Measurements from ENCODE around the gene ADCY1. TPM values are rescaled to one million over a fixed set of nuclear protein-coding genes. Genes with fewer than 3 reads are reported as not detected.

ADCY1 gene
- total RNA-seq, 2 experiments from 2014 or later = 0.02 to 0.07 TPM

- H3K9me3 Mint-ChIP-seq = no peaks in the 10 kb centered on the region
- no peaks in the 10 kb centered on the region for H3K4me1 Mint-ChIP-seq (ENCODE audit: low read depth)
- H3K27ac Mint-ChIP-seq = no peak overlapping the region
- H3K4me3 Mint-ChIP-seq = no peak overlapping the region
- no peak for ATAC-seq
- no peaks in the 10 kb centered on the region for H3K36me3 Mint-ChIP-seq (ENCODE audit: low read depth)
- CTCF ChIA-PET = no interaction called here
- no peak for DNase-seq
- intact Hi-C loops (cut with micrococcal nuclease) = no loop called here
- POLR2A ChIA-PET = no interaction called here
- TF ChIP-seq, protein P1, sequence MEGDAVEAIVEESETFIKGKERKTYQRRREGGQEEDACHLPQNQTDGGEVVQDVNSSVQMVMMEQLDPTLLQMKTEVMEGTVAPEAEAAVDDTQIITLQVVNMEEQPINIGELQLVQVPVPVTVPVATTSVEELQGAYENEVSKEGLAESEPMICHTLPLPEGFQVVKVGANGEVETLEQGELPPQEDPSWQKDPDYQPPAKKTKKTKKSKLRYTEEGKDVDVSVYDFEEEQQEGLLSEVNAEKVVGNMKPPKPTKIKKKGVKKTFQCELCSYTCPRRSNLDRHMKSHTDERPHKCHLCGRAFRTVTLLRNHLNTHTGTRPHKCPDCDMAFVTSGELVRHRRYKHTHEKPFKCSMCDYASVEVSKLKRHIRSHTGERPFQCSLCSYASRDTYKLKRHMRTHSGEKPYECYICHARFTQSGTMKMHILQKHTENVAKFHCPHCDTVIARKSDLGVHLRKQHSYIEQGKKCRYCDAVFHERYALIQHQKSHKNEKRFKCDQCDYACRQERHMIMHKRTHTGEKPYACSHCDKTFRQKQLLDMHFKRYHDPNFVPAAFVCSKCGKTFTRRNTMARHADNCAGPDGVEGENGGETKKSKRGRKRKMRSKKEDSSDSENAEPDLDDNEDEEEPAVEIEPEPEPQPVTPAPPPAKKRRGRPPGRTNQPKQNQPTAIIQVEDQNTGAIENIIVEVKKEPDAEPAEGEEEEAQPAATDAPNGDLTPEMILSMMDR (IDR thresholded peaks at IDR 0.05) = no peak
- peaks cover 6% of the 10 kb centered on the region for H3K27me3 Mint-ChIP-seq
These were observed 62.6 kb downstream of the ADCY1 start for GRCh38 chr7:45636733-45637132.

GRCh38 chr7:45638916-45639315, 64.7 kb downstream of the ADCY1 start:
- DNase-seq (no peak), ATAC-seq (no peak)
- TF ChIP-seq, protein P1 (IDR thresholded peaks at IDR 0.05) = no peak
- no peak overlapping the region for H3K4me3 Mint-ChIP-seq
- H3K9me3 Mint-ChIP-seq = no peaks in the 10 kb centered on the region
- POLR2A ChIA-PET = no interaction called here
- no peaks in the 10 kb centered on the region for H3K4me1 Mint-ChIP-seq (ENCODE audit: low read depth)
- CTCF ChIA-PET = no interaction called here
- H3K36me3 Mint-ChIP-seq (ENCODE audit: low read depth) = no peaks in the 10 kb centered on the region
- H3K27me3 Mint-ChIP-seq = peaks cover 6% of the 10 kb centered on the region
- H3K27ac Mint-ChIP-seq = no peak overlapping the region
- intact Hi-C loops (cut with micrococcal nuclease) = no loop called here

- peaks cover 3% of the 10 kb centered on the region for H3K27me3 Mint-ChIP-seq
- H3K27ac Mint-ChIP-seq = no peak overlapping the region
- no peaks in the 10 kb centered on the region for H3K36me3 Mint-ChIP-seq (ENCODE audit: low read depth)
- intact Hi-C loops (cut with micrococcal nuclease) = no loop called here
- POLR2A ChIA-PET = no interaction called here
- TF ChIP-seq, protein P1 (IDR thresholded peaks at IDR 0.05) = no peak
- DNase-seq (no peak), ATAC-seq (no peak)
- H3K4me3 Mint-ChIP-seq = no peak overlapping the region
- H3K4me1 Mint-ChIP-seq (ENCODE audit: low read depth) = no peaks in the 10 kb centered on the region
- CTCF ChIA-PET = no interaction called here
- H3K9me3 Mint-ChIP-seq = no peaks in the 10 kb centered on the region
These were observed 67.9 kb downstream of the ADCY1 start for GRCh38 chr7:45642044-45642443.

DNA sequence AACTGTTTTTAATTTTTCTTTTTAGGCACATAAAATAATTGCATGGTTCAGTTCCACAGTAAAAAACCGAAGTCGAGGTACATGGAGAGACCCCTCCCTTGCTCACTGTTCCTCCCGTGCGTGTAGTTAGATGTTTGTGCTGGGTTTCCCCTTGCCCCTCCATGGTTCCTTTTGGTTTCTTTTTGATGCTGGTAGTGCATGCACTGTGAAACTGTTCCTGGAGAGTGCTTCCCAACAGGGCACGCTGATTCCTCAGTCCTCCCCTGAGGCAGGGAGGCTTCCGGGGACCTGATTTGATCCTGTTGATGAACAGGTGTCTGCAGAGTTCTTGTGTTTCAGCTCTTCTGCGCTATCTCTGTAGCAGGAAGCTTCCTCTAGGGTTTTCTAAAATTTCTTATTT, 69.5 kb downstream of the ADCY1 start:
- peaks cover 3% of the 10 kb centered on the region for H3K27me3 Mint-ChIP-seq
- ChIA-PET CTCF (no interaction called here), POLR2A (no interaction called here)
- H3K27ac Mint-ChIP-seq = no peak overlapping the region
- TF ChIP-seq, protein P1 (IDR thresholded peaks at IDR 0.05) = no peak
- H3K4me3 Mint-ChIP-seq = no peak overlapping the region
- H3K9me3 Mint-ChIP-seq = no peaks in the 10 kb centered on the region
- H3K4me1 Mint-ChIP-seq (ENCODE audit: low read depth) = no peaks in the 10 kb centered on the region
- intact Hi-C loops (cut with micrococcal nuclease) = no loop called here
- DNase-seq (no peak), ATAC-seq (no peak)
- no peaks in the 10 kb centered on the region for H3K36me3 Mint-ChIP-seq (ENCODE audit: low read depth)

DNA sequence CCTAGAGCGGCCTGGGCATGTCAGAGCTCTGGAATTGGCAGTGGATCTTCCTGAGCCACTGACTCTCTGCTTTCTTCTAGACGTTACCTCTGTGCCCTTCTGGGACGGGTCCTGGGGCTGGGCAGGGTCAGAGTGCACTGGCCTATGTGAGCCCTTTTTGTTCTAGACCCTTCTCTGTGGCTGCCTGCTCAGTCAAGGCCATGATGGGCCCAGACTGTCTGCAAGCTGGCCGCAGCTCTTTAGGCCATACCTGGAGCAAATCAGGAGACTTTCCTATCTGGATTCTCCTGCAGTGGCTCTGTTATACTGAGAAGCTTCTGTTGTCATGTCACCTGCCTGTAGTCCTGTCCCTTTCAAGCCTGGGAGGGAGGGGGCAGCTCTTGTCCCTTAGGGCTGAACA, 70.1 kb downstream of the ADCY1 start:
- peaks cover 3% of the 10 kb centered on the region for H3K27me3 Mint-ChIP-seq
- TF ChIP-seq, protein P1 (IDR thresholded peaks at IDR 0.05) = no peak
- no peaks in the 10 kb centered on the region for H3K36me3 Mint-ChIP-seq (ENCODE audit: low read depth)
- H3K4me1 Mint-ChIP-seq (ENCODE audit: low read depth) = no peaks in the 10 kb centered on the region
- no peak overlapping the region for H3K27ac Mint-ChIP-seq
- H3K4me3 Mint-ChIP-seq = no peak overlapping the region
- DNase-seq = no peak
- H3K9me3 Mint-ChIP-seq = no peaks in the 10 kb centered on the region
- intact Hi-C loops (cut with micrococcal nuclease) = no loop called here
- no peak for ATAC-seq
- CTCF ChIA-PET = interaction anchor here (1.1 kb wide), 1 partner anchor 19 kb away, joined by 3 read pairs; no protein-coding TSS in a partner anchor
- POLR2A ChIA-PET = no interaction called here
